Upper lobe of left lung (tissue), 4 donors: ENCODE measurements around the gene METTL22.

Experiments used
- CTCF ChIP-seq, 6 experiments: fragments of 450-650 bp in 4 of 6; fragments of 200-600 bp in 2 of 6; sonication (generic) in 2 of 6; IDR thresholded peaks; one replicate each; pipeline ENCODE4 v1.5.1; 2016 to 2019; ENCODE audit warnings: antibody characterized with exemption in 6 of 6
- POLR2A ChIP-seq, 4 donors: fragments of 450-650 bp; IDR thresholded peaks; one replicate each; pipeline ENCODE4 v1.5.1; 2016 to 2017; ENCODE audit warnings: antibody characterized with exemption in 4 of 4, mild to moderate bottlenecking in 2 of 4

DNA sequence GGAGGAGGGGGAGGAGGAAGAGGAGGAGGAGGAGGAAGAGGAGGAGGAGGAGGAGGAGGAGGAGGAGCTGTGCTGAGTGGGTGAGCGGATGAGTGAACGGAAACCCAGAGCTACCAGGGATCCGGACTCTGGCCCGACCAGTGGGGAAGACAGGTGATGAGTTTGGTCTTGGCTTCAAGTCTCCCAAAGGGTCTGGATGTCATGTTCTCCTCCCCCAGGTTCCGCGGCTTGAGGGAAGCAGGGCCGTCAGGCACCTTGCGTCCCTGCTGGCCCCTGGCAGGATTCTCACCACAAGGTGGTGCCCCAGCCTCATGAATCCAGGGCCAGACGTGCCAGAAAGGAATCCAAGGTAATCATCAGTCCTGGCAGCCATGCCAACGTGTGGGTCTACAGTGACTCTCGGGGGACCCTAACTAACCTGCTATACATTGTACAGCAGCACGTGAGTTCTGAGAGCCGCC, 39.4 kb downstream of the METTL22 start:
- TF ChIP-seq CTCF (IDR thresholded peaks at IDR 0.05) (peak in 5 of 6 experiments; percentile 47 to 82 (median 69)), POLR2A (IDR thresholded peaks at IDR 0.05) (no peak)
